IMR-90 (cell line): ENCODE measurements around the gene ZBTB8A. TPM values are rescaled to one million over a fixed set of nuclear protein-coding genes. Genes with fewer than 3 reads are reported as not detected.

Source experiments
- ATAC-seq: fragments of 200-7000 bp; cut with Tn5 transposase; 2 replicates; pipeline ENCODE4 v1.9.1; 2020; ENCODE audit warnings: low read depth, mild to moderate bottlenecking, moderate library complexity
- BruUV-seq: library from RNA; stranded (reverse); fragments of 400-500 nt; replicated peaks from 2 replicates; lab custom pipeline; 2021; lab: Mats Ljungman, UMichigan
- CTCF ChIA-PET: fragments of 300-600 bp; formaldehyde crosslinking; extraction: SDS; loops from one replicate; lab custom pipeline; 2021; ENCODE audit warnings: antibody characterized with exemption; lab: Yijun Ruan, JAX
- POLR2A ChIA-PET: fragments of 300-600 bp; sonication (Branson Sonifier 250); formaldehyde crosslinking; loops from one replicate; lab custom pipeline; 2022; ENCODE audit warnings: antibody characterized with exemption; ENCODE audit not compliant: unreplicated experiment; lab: Charles Lee
- DNase-seq: peaks from one replicate; pipeline ENCODE4 v3.0.0; 2013
- H2AFZ ChIP-seq: replicated peaks from 2 replicates; pipeline ENCODE3; 2013; ENCODE audit warnings: low read length, mild to moderate bottlenecking; ENCODE audit not compliant: poor library complexity
- H2AK5ac ChIP-seq: 2 replicates; pipeline ENCODE4 v1.6.1; 2013; ENCODE audit warnings: low read depth, low read length, inconsistent platforms
- H2AK9ac ChIP-seq: replicated peaks from 2 replicates; pipeline ENCODE3; 2013; ENCODE audit warnings: mild to moderate bottlenecking, low read depth, low read length, moderate library complexity; ENCODE audit not compliant: poor library complexity
- H2BK120ac ChIP-seq: 2 replicates; pipeline ENCODE4 v1.6.1; 2013; ENCODE audit warnings: low read depth, low read length, inconsistent platforms
- H2BK15ac ChIP-seq: 3 replicates; pipeline ENCODE4 v1.6.1; 2013; ENCODE audit warnings: low read depth, low read length, inconsistent platforms
- H2BK20ac ChIP-seq: 2 replicates; pipeline ENCODE4 v1.6.1; 2013; ENCODE audit warnings: low read depth, mild to moderate bottlenecking, inconsistent platforms, low read length, moderate library complexity
- H2BK5ac ChIP-seq: 2 replicates; pipeline ENCODE4 v1.6.1; 2013; ENCODE audit warnings: mild to moderate bottlenecking, low read depth, low read length, inconsistent platforms; ENCODE audit not compliant: poor library complexity, severe bottlenecking
- H3K14ac ChIP-seq: replicated peaks from 2 replicates; pipeline ENCODE4 v1.6.1; 2013; ENCODE audit warnings: low read depth, low read length, inconsistent platforms
- H3K18ac ChIP-seq: 2 replicates; pipeline ENCODE4 v1.6.1; 2013; ENCODE audit warnings: low read depth, low read length, control low read depth
- H3K23ac ChIP-seq: 2 replicates; pipeline ENCODE4 v1.6.1; 2013; ENCODE audit warnings: low read depth, low read length, inconsistent platforms
- H3K27ac ChIP-seq: 2 replicates; pipeline ENCODE4 v1.5.1; 2013; ENCODE audit warnings: mild to moderate bottlenecking, control low read depth, low read length; ENCODE audit not compliant: insufficient read depth
- H3K27me3 ChIP-seq: 2 replicates; pipeline ENCODE4 v1.6.1; 2013; ENCODE audit warnings: low read length; ENCODE audit not compliant: control insufficient read depth, insufficient read depth
- H3K36me3 ChIP-seq: 2 replicates; pipeline ENCODE4 v1.6.1; 2013; ENCODE audit warnings: low read length, mixed read lengths; ENCODE audit not compliant: control insufficient read depth, insufficient read depth
- H3K4ac ChIP-seq: 2 replicates; pipeline ENCODE4 v1.6.1; 2013; ENCODE audit warnings: low read depth, low read length, inconsistent platforms
- H3K4me1 ChIP-seq: 2 replicates; pipeline ENCODE4 v1.6.1; 2013; ENCODE audit warnings: low read length, mixed read lengths; ENCODE audit not compliant: control insufficient read depth, insufficient read depth
- H3K4me2 ChIP-seq: 2 replicates; pipeline ENCODE4 v1.6.1; 2013; ENCODE audit warnings: low read depth, mild to moderate bottlenecking, control low read depth, low read length, moderate library complexity
- H3K4me3 ChIP-seq: 2 replicates; pipeline ENCODE4 v1.5.1; 2013; ENCODE audit warnings: low read depth, mild to moderate bottlenecking, control low read depth, low read length, moderate library complexity; ENCODE audit not compliant: insufficient read depth
- H3K56ac ChIP-seq: 2 replicates; pipeline ENCODE4 v1.6.1; 2013; ENCODE audit warnings: low read length, inconsistent platforms; ENCODE audit not compliant: insufficient read depth; ENCODE audit errors: extremely low read depth
- H3K79me1 ChIP-seq, 2 experiments: 2 replicates each; pipeline ENCODE4 v1.6.1; 2013; ENCODE audit warnings: low read length in 2 of 2, inconsistent platforms in 1 of 2, low read depth in 1 of 2
- H3K9ac ChIP-seq: 2 replicates; pipeline ENCODE4 v1.6.1; 2013; ENCODE audit warnings: low read depth, low read length, control low read depth
- H3K9me1 ChIP-seq: 2 replicates; pipeline ENCODE4 v1.6.1; 2013; ENCODE audit warnings: low read length, inconsistent platforms; ENCODE audit not compliant: insufficient read depth
- H3K9me3 ChIP-seq: 2 replicates; pipeline ENCODE4 v1.6.1; 2013; ENCODE audit warnings: low read length; ENCODE audit not compliant: control insufficient read depth, insufficient read depth
- H4K20me1 ChIP-seq: 2 replicates; pipeline ENCODE4 v1.6.1; 2013; ENCODE audit warnings: low read length, inconsistent platforms; ENCODE audit not compliant: insufficient read depth
- H4K5ac ChIP-seq: 2 replicates; pipeline ENCODE4 v1.6.1; 2013; ENCODE audit warnings: mild to moderate bottlenecking, low read depth, low read length, control low read depth
- H4K8ac ChIP-seq, 2 experiments: 2 replicates each; pipeline ENCODE4 v1.6.1; 2013; ENCODE audit warnings: low read depth in 2 of 2, low read length in 2 of 2, control low read depth in 1 of 2, inconsistent platforms in 1 of 2
- H4K91ac ChIP-seq: 2 replicates; pipeline ENCODE4 v1.6.1; 2013; ENCODE audit warnings: low read depth, low read length, inconsistent platforms; ENCODE audit not compliant: insufficient read depth
- BHLHE40 ChIP-seq: fragments of 150-350 bp; IDR thresholded peaks from 2 replicates; pipeline ENCODE4 v1.6.1; 2016; ENCODE audit warnings: mild to moderate bottlenecking, low read depth, low read length
- CEBPB ChIP-seq: IDR thresholded peaks from 2 replicates; pipeline ENCODE4 v1.6.1; 2012; ENCODE audit warnings: low read depth, low read length, improper control_type of control experiment
- CHD1 ChIP-seq: IDR thresholded peaks from 2 replicates; pipeline ENCODE4 v1.6.1; 2012; ENCODE audit warnings: low read depth, low read length, improper control_type of control experiment
- FOS ChIP-seq: fragments of 150-350 bp; IDR thresholded peaks from 2 replicates; pipeline ENCODE4 v1.6.1; 2016; ENCODE audit warnings: low read depth, low read length
- MAFK ChIP-seq: IDR thresholded peaks from 2 replicates; pipeline ENCODE4 v1.6.1; 2012; ENCODE audit warnings: low read depth, low read length, improper control_type of control experiment
- MAZ ChIP-seq: IDR thresholded peaks from 2 replicates; pipeline ENCODE4 v1.6.1; 2012; ENCODE audit warnings: low read depth, mild to moderate bottlenecking, low read length, improper control_type of control experiment, moderate library complexity, borderline replicate concordance
- NFE2L2 ChIP-seq: fragments of 150-350 bp; IDR thresholded peaks from 2 replicates; pipeline ENCODE4 v1.6.1; 2016; ENCODE audit warnings: low read depth, mild to moderate bottlenecking, low read length
- RCOR1 ChIP-seq: IDR thresholded peaks from 2 replicates; pipeline ENCODE4 v1.6.1; 2012; ENCODE audit warnings: mild to moderate bottlenecking, low read length, improper control_type of control experiment; ENCODE audit not compliant: insufficient replicate concordance
- RFX5 ChIP-seq: IDR thresholded peaks from 2 replicates; pipeline ENCODE4 v1.8.0; 2012; ENCODE audit warnings: low read depth, mild to moderate bottlenecking, low read length, moderate library complexity
- SMC3 ChIP-seq: fragments of 150-350 bp; IDR thresholded peaks from 2 replicates; pipeline ENCODE4 v1.6.1; 2016; ENCODE audit warnings: low read depth, mild to moderate bottlenecking, antibody characterized with exemption, low read length, moderate library complexity
- WGBS, 2 experiments: methylation state at CpG; one replicate each; pipeline versions ENCODE4 v1.1.5 to v1.1.7; 2013; ENCODE audit warnings: missing lambda C conversion rate in 2 of 2; ENCODE audit not compliant: insufficient read length in 1 of 2; ENCODE audit errors: extremely low coverage in 2 of 2; 5-methylcytosine and 5-hydroxymethylcytosine counted together
- dilution Hi-C: fragments of 300-500 bp; cut with HindIII; formaldehyde crosslinking; loops from one replicate; pipeline ENCODE4 v1.14.3; 2018; ENCODE audit warnings: low sequenced_read_pairs; ENCODE audit not compliant: unreplicated experiment
- in situ Hi-C: fragments of 300-500 bp; cut with MboI; formaldehyde crosslinking; loops from 3 replicates; pipeline ENCODE4 v1.14.3; 2019; ENCODE audit warnings: low sequenced_read_pairs, inconsistent platforms, mixed read lengths
- intact Hi-C: fragments of 100-400 bp; cut with micrococcal nuclease; formaldehyde crosslinking; loops from 2 replicates; pipeline ENCODE4 v1.10.0; 2022
- polyA plus RNA-seq, 3 experiments: library from polyadenylated mRNA; depleted of rRNA; stranded (reverse); fragments of >200 nt; gene quantifications; 2 replicates each; pipeline ENCODE4 v1.2.3, GENCODE V29; 2012; ENCODE audit warnings: low replicate concordance in 1 of 3
- total RNA-seq: library from RNA; depleted of rRNA; stranded (reverse); fragments of >200 nt; gene quantifications from 2 replicates; pipeline ENCODE4 v1.2.3, GENCODE V29; 2012
- TF ChIP-seq, protein P1 (sequence below): fragments of 150-350 bp; IDR thresholded peaks from 2 replicates; pipeline ENCODE4 v1.6.1; 2016; ENCODE audit warnings: low read depth, mild to moderate bottlenecking, low read length, moderate library complexity, borderline replicate concordance
- TF ChIP-seq, protein P2 (sequence below): fragments of 150-350 bp; IDR thresholded peaks from 2 replicates; pipeline ENCODE4 v1.6.1; 2017; ENCODE audit warnings: mild to moderate bottlenecking, antibody characterized with exemption, low read length, low read depth
- TF ChIP-seq, protein P3 (sequence below): conservative IDR thresholded peaks from 2 replicates; pipeline ENCODE4 v1.5.1; 2012; ENCODE audit warnings: mild to moderate bottlenecking, low read depth, low read length, improper control_type of control experiment

The ZBTB8A gene
- total and polyA plus RNA-seq, 2 of the 4 experiments (the other 2 are of a cell fraction), result 2.1 to 6.1 TPM

DNA sequence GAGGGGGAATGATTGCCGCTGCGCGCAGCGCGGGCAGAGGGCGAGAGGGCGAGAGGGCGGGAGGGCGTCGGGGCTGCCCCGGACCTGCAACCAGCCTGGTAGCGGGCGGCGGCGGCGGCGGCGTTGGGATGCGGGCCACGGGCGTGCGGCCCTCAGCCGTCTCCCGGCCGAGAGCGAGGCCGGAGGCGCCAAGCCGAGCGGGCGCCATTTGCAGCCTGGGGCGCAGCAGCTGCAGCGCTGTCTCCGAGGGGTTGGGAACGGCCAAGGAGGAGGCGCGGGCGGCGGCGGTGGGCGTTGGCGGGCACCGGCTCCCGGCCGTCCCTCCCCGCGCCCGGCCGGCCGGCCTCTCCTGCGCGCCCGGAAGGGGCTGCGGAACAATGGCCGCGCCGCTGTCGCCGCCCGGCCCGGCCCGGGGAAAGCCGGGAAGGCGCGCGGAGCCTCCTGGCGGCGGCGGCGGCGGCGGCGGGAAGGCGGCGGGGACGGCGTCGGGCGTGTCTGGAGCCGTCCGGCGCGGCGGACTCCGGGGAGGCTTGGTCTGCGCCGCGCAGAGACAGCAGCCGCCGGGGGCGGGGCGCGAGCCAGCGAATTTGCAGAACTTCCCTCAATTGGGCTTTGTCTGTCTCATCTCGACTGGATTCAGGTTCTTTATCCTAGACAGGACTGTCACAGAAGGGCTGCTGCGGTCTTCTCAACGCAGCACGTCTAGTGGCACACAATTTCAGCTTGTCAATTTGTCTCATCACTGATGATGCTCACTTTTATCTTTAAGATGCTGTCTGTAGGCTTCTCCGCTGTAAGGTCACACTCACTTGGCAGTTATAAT is 38.6 kb upstream of the ZBTB8A start:
- Histone ChIP-seq H2BK5ac (peak overlapping the region; percentile 20), H3K14ac (peak overlapping the region; percentile 96), H2BK120ac (peak overlapping the region; percentile 36), H4K8ac (peak overlapping the region; percentile 52 to 89), H3K9ac (peak overlapping the region; percentile 55), H4K91ac (no peak overlapping the region; the same call in 1 of the 2 replicates), H3K18ac (peak overlapping the region; percentile 8; the same call in 1 of the 2 replicates), H2BK15ac (no peak overlapping the region), H3K9me1 (no peaks in the 10 kb centered on the region), H3K4ac (peak overlapping the region; percentile 56), H2AK5ac (0 out of 2 replicates have a peak overlapping the region, but pooled peaks have one; percentile 43), H3K4me2 (peak overlapping the region; percentile 77), H3K4me3 (peak overlapping the region; percentile 66), H3K27me3 (no peaks in the 10 kb centered on the region), H3K4me1 (no peaks in the 10 kb centered on the region), H2AK9ac (no peak overlapping the region), H4K20me1 (no peaks in the 10 kb centered on the region; the same call in 1 of the 2 replicates), H3K36me3 (no peaks in the 10 kb centered on the region), H2BK20ac (0 out of 2 replicates have a peak overlapping the region, but pooled peaks have one; percentile 1), H3K23ac (peak overlapping the region; percentile 90), H2AFZ (peak overlapping the region; percentile 93), H4K5ac (peak overlapping the region; percentile 38), H3K56ac (0 out of 2 replicates have a peak overlapping the region, but pooled peaks have one; percentile 34), H3K79me1 (no peaks in the 10 kb centered on the region), H3K9me3 (no peaks in the 10 kb centered on the region), H3K27ac (peak overlapping the region; percentile 36)
- peak; percentile 96 for ATAC-seq
- CTCF ChIA-PET, result no interaction called here
- intact Hi-C loops, result no loop called here
- POLR2A ChIA-PET, result no interaction called here
- 1% methylated on average over 21 of the region's 99 CpGs; no CpG with 5 or more reads in 1 of the 2 experiments for WGBS, 2 experiments
- no TSS peak for BruUV-seq
- dilution Hi-C loops, result no loop called here
- in situ Hi-C loops, result no loop called here
- DNase-seq, result peak; percentile 49
- TF ChIP-seq RFX5, result no peak
- TF ChIP-seq SMC3, result no peak
- TF ChIP-seq, protein P1, sequence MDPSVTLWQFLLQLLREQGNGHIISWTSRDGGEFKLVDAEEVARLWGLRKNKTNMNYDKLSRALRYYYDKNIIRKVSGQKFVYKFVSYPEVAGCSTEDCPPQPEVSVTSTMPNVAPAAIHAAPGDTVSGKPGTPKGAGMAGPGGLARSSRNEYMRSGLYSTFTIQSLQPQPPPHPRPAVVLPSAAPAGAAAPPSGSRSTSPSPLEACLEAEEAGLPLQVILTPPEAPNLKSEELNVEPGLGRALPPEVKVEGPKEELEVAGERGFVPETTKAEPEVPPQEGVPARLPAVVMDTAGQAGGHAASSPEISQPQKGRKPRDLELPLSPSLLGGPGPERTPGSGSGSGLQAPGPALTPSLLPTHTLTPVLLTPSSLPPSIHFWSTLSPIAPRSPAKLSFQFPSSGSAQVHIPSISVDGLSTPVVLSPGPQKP, result no peak
- no peak for TF ChIP-seq MAFK
- no peak for TF ChIP-seq NFE2L2
- TF ChIP-seq CHD1, result no peak
- no peak for TF ChIP-seq FOS
- no peak for TF ChIP-seq MAZ
- no peak for TF ChIP-seq BHLHE40
- no peak for TF ChIP-seq RCOR1
- TF ChIP-seq, protein P2, sequence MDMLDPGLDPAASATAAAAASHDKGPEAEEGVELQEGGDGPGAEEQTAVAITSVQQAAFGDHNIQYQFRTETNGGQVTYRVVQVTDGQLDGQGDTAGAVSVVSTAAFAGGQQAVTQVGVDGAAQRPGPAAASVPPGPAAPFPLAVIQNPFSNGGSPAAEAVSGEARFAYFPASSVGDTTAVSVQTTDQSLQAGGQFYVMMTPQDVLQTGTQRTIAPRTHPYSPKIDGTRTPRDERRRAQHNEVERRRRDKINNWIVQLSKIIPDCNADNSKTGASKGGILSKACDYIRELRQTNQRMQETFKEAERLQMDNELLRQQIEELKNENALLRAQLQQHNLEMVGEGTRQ, result no peak
- no peak for TF ChIP-seq CEBPB
- TF ChIP-seq, protein P3, sequence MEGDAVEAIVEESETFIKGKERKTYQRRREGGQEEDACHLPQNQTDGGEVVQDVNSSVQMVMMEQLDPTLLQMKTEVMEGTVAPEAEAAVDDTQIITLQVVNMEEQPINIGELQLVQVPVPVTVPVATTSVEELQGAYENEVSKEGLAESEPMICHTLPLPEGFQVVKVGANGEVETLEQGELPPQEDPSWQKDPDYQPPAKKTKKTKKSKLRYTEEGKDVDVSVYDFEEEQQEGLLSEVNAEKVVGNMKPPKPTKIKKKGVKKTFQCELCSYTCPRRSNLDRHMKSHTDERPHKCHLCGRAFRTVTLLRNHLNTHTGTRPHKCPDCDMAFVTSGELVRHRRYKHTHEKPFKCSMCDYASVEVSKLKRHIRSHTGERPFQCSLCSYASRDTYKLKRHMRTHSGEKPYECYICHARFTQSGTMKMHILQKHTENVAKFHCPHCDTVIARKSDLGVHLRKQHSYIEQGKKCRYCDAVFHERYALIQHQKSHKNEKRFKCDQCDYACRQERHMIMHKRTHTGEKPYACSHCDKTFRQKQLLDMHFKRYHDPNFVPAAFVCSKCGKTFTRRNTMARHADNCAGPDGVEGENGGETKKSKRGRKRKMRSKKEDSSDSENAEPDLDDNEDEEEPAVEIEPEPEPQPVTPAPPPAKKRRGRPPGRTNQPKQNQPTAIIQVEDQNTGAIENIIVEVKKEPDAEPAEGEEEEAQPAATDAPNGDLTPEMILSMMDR, result no peak; the same call in 1 of the 2 replicates
